ENCODE data around the gene HNRNPA3.
A peak's percentile ranks its signal among the peaks of the same experiment; 100 is the strongest.
"Not testable (repeated sequence)": the region's sequence is repeated elsewhere in the genome, so short reads cannot be mapped to it uniquely, and the experiment has no call there.

Gene HNRNPA3

DNA sequence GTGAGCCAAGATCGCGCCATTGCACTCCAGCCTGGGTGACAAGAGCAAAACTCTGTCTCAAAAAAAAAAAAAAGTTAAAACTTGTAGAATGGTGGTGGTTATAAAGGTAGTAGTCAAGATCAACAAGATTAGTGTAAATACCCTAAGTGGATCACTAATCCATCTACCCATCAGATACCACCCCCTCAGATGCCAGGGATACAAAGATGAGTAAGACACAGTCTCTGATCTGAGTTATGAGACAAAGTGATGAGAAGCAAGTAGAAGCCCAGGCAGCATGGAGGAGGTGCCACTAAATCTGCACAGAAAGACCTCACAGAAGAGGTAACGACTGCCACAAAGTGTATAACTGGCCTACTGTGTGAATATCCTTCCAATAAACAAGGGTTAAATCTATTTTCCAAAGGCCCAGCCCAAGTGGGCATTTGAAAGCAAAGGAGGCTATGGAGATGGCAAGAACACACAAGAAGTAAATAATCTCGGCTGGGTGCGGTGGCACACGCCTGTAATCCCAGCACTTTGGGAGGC lies 31.7 kb downstream of the HNRNPA3 start:
- peak overlapping the region; percentile 64 for H3K27ac ChIP-seq (ENCODE audit: low read depth, low read length)
- no peaks in the 10 kb centered on the region for H3K9me3 ChIP-seq (ENCODE audit: insufficient read depth, low read depth, low read length)
- H3K18ac ChIP-seq (ENCODE audit: low read length), result peak overlapping the region; percentile 29
- peaks cover 19 to 29% of the 10 kb centered on the region in 2 experiments for H3K4me1 ChIP-seq (ENCODE audit: control insufficient read depth in 1 of 2, insufficient read depth in 2 of 2, low read length in 2 of 2)
- H3K23ac ChIP-seq (ENCODE audit: low read length), result no peak overlapping the region
- no CpG with 5 or more reads among the region's 6 CpGs for WGBS (ENCODE audit: extremely low coverage, insufficient coverage, insufficient read length)
- H4K91ac ChIP-seq (ENCODE audit: low read depth, low read length), result peak overlapping the region; percentile 39
- H2BK120ac ChIP-seq (ENCODE audit: insufficient read depth, low read length, poor library complexity), result peak overlapping the region; percentile 20
- peaks cover 20% of the 10 kb centered on the region for H3K79me1 ChIP-seq (ENCODE audit: low read length)
- H3K36me3 ChIP-seq (ENCODE audit: control insufficient read depth in 1 of 2, insufficient read depth in 2 of 2, low read length in 2 of 2), result peaks cover 4 to 5% of the 10 kb centered on the region in 2 experiments
- no peak for DNase-seq
- peak overlapping the region; percentile 95 for H3K4ac ChIP-seq (ENCODE audit: low read depth, low read length)
- H3K4me2 ChIP-seq (ENCODE audit: low read length), result no peak overlapping the region
- H4K8ac ChIP-seq (ENCODE audit: low read depth, low read length), result peak overlapping the region; percentile 13
- H4K12ac ChIP-seq (ENCODE audit: low read depth, low read length), result no peak overlapping the region
- no peak overlapping the region for H3K9ac ChIP-seq (ENCODE audit: low read length)
- no peak overlapping the region for H2AK5ac ChIP-seq (ENCODE audit: low read length)
- peak overlapping the region; percentile 17 for H2AFZ ChIP-seq (ENCODE audit: insufficient read depth, low read length, poor library complexity)
- no peaks in the 10 kb centered on the region for H3K27me3 ChIP-seq (ENCODE audit: insufficient read depth, low read length)
- H3K79me2 ChIP-seq (ENCODE audit: control insufficient read depth, insufficient read depth, low read length, poor library complexity), result peaks cover 24% of the 10 kb centered on the region
- peak overlapping the region; percentile 8 for H3K14ac ChIP-seq (ENCODE audit: low read length)
- no peak overlapping the region for H2BK12ac ChIP-seq (ENCODE audit: low read length)
- H2BK5ac ChIP-seq (ENCODE audit: low read depth, low read length, poor library complexity), result peak overlapping the region; percentile 42
- H3K4me3 ChIP-seq (ENCODE audit: low read depth, low read length), result no peak overlapping the region

DNA sequence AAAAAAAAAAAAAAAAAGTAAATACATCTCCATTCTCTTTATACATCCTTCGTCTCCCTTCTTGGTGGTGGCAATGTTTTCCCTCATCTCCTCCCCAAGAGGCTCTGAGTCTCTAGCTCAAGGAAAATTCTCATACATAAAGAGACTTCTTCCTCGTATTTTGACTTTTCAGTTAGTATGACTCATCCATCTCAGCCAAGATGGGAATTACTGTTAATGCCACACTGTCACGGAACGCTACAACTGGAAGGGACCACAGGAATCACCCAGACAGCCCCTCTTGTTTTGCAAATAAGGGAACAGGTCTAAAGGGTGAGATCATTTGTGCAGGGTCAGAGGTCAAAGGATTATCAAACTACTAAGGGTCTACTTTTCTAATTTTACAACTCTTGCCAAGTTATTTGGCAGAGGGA lies 32.4 kb downstream of the HNRNPA3 start:
- H3K36me3 ChIP-seq (ENCODE audit: control insufficient read depth in 1 of 2, insufficient read depth in 2 of 2, low read length in 2 of 2), result peaks cover 3 to 4% of the 10 kb centered on the region in 2 experiments
- WGBS (ENCODE audit: extremely low coverage, insufficient coverage, insufficient read length), result no CpG with 5 or more reads among the region's 4 CpGs
- H3K4me1 ChIP-seq (ENCODE audit: control insufficient read depth in 1 of 2, insufficient read depth in 2 of 2, low read length in 2 of 2), result peaks cover 16 to 28% of the 10 kb centered on the region in 2 experiments
- no peak overlapping the region for H3K4me3 ChIP-seq (ENCODE audit: low read depth, low read length)
- H3K27ac ChIP-seq (ENCODE audit: low read depth, low read length), result peak overlapping the region; percentile 75
- peak in 1 of 2 donors; percentile 52 for DNase-seq
- peaks cover 20% of the 10 kb centered on the region for H3K79me1 ChIP-seq (ENCODE audit: low read length)
- H3K14ac ChIP-seq (ENCODE audit: low read length), result no peak overlapping the region
- no peak overlapping the region for H3K23ac ChIP-seq (ENCODE audit: low read length)
- H2BK5ac ChIP-seq (ENCODE audit: low read depth, low read length, poor library complexity), result no peak overlapping the region
- peak overlapping the region; percentile 37 for H3K4ac ChIP-seq (ENCODE audit: low read depth, low read length)
- H2AK5ac ChIP-seq (ENCODE audit: low read length), result no peak overlapping the region
- no peak overlapping the region for H4K8ac ChIP-seq (ENCODE audit: low read depth, low read length)
- no peak overlapping the region for H2AFZ ChIP-seq (ENCODE audit: insufficient read depth, low read length, poor library complexity)
- no peak overlapping the region for H3K18ac ChIP-seq (ENCODE audit: low read length)
- no peak overlapping the region for H4K91ac ChIP-seq (ENCODE audit: low read depth, low read length)
- H3K9ac ChIP-seq (ENCODE audit: low read length), result no peak overlapping the region
- H4K12ac ChIP-seq (ENCODE audit: low read depth, low read length), result no peak overlapping the region
- no peak overlapping the region for H2BK120ac ChIP-seq (ENCODE audit: insufficient read depth, low read length, poor library complexity)
- H3K4me2 ChIP-seq (ENCODE audit: low read length), result peak overlapping the region; percentile 7
- H3K9me3 ChIP-seq (ENCODE audit: insufficient read depth, low read depth, low read length), result no peaks in the 10 kb centered on the region
- peaks cover 20% of the 10 kb centered on the region for H3K79me2 ChIP-seq (ENCODE audit: control insufficient read depth, insufficient read depth, low read length, poor library complexity)
- H2BK12ac ChIP-seq (ENCODE audit: low read length), result no peak overlapping the region
- H3K27me3 ChIP-seq (ENCODE audit: insufficient read depth, low read length), result no peaks in the 10 kb centered on the region

DNA sequence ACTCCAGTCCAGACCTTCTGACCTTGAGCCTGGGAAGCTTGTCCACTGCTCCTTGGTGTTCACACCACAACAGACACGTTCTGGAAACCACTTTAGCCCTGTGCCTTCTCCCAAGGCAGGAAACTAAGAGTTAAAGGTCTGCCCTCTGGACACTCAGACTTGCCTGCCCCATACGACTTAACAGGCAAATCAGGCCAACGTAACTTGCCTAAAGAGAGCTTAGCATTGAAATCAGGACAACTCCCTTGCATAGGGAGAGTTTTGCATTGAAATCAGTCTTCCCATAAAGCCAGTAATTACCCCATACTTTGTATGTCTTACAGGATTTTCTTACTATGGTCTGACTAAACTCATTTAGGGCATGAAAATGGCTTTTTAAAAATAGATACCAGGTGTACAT lies 33.4 kb downstream of the HNRNPA3 start:
- no CpG with 5 or more reads among the region's 3 CpGs for WGBS (ENCODE audit: extremely low coverage, insufficient coverage, insufficient read length)
- no peak for DNase-seq
- H3K4me2 ChIP-seq (ENCODE audit: low read length), result no peak overlapping the region
- H2AFZ ChIP-seq (ENCODE audit: insufficient read depth, low read length, poor library complexity), result no peak overlapping the region
- no peaks in the 10 kb centered on the region for H3K27me3 ChIP-seq (ENCODE audit: insufficient read depth, low read length)
- no peaks in the 10 kb centered on the region for H3K9me3 ChIP-seq (ENCODE audit: insufficient read depth, low read depth, low read length)
- no peak overlapping the region for H2AK5ac ChIP-seq (ENCODE audit: low read length)
- peak overlapping the region; percentile 1 for H3K4ac ChIP-seq (ENCODE audit: low read depth, low read length)
- no peak overlapping the region for H4K8ac ChIP-seq (ENCODE audit: low read depth, low read length)
- no peak overlapping the region for H3K14ac ChIP-seq (ENCODE audit: low read length)
- H4K12ac ChIP-seq (ENCODE audit: low read depth, low read length), result no peak overlapping the region
- no peak overlapping the region for H2BK120ac ChIP-seq (ENCODE audit: insufficient read depth, low read length, poor library complexity)
- H3K79me1 ChIP-seq (ENCODE audit: low read length), result peaks cover 20% of the 10 kb centered on the region
- H3K9ac ChIP-seq (ENCODE audit: low read length), result no peak overlapping the region
- H3K4me1 ChIP-seq (ENCODE audit: control insufficient read depth in 1 of 2, insufficient read depth in 2 of 2, low read length in 2 of 2), result peaks cover 17 to 29% of the 10 kb centered on the region in 2 experiments
- no peak overlapping the region for H3K18ac ChIP-seq (ENCODE audit: low read length)
- no peak overlapping the region for H4K91ac ChIP-seq (ENCODE audit: low read depth, low read length)
- no peak overlapping the region for H2BK12ac ChIP-seq (ENCODE audit: low read length)
- peak overlapping the region; percentile 24 for H3K27ac ChIP-seq (ENCODE audit: low read depth, low read length)
- no peak overlapping the region for H3K23ac ChIP-seq (ENCODE audit: low read length)
- no peak overlapping the region for H2BK5ac ChIP-seq (ENCODE audit: low read depth, low read length, poor library complexity)
- H3K4me3 ChIP-seq (ENCODE audit: low read depth, low read length), result no peak overlapping the region
- peaks cover 20% of the 10 kb centered on the region for H3K79me2 ChIP-seq (ENCODE audit: control insufficient read depth, insufficient read depth, low read length, poor library complexity)
- peaks cover 3 to 7% of the 10 kb centered on the region in 2 experiments for H3K36me3 ChIP-seq (ENCODE audit: control insufficient read depth in 1 of 2, insufficient read depth in 2 of 2, low read length in 2 of 2)

DNA sequence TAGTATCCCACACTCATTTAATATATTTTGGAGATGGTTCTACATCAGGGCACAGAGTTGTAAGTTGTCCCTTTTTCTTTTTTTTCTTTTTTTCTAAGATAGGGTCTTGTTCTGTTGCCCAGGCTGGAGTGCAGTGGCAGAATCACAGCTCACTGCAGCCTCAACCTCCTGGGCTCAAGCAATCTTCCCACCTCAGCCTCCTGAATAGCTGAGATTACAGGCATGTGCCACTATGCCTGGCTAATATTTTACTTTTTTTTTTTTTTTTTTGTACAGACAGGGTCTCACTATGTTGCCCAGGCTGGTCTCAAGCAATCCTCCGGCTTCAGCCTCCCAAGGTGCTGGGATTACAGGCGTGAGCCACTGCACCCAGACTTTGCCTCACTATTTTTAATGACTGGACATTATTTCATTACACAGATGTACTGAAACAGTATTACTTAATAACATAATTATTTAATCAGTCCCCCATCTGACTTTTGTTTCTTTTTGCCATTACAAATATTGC lies 34.0 kb downstream of the HNRNPA3 start:
- no CpG with 5 or more reads among the region's 2 CpGs for WGBS (ENCODE audit: extremely low coverage, insufficient coverage, insufficient read length)

More for the DNA sequence above, 34.0 kb downstream of the HNRNPA3 start:
- not testable (repeated sequence) for H2AK5ac ChIP-seq (ENCODE audit: low read length); H3K9me3 ChIP-seq (ENCODE audit: insufficient read depth, low read depth, low read length); DNase-seq; H2BK120ac ChIP-seq (ENCODE audit: insufficient read depth, low read length, poor library complexity); H3K23ac ChIP-seq (ENCODE audit: low read length); H3K4me2 ChIP-seq (ENCODE audit: low read length); H3K14ac ChIP-seq (ENCODE audit: low read length); H2BK12ac ChIP-seq (ENCODE audit: low read length); H3K27ac ChIP-seq (ENCODE audit: low read depth, low read length); H3K18ac ChIP-seq (ENCODE audit: low read length); H4K12ac ChIP-seq (ENCODE audit: low read depth, low read length); H3K9ac ChIP-seq (ENCODE audit: low read length); H4K91ac ChIP-seq (ENCODE audit: low read depth, low read length); H3K36me3 ChIP-seq (ENCODE audit: control insufficient read depth in 1 of 2, insufficient read depth in 2 of 2, low read length in 2 of 2); H2AFZ ChIP-seq (ENCODE audit: insufficient read depth, low read length, poor library complexity); H2BK5ac ChIP-seq (ENCODE audit: low read depth, low read length, poor library complexity); H3K27me3 ChIP-seq (ENCODE audit: insufficient read depth, low read length); H4K8ac ChIP-seq (ENCODE audit: low read depth, low read length); H3K4me3 ChIP-seq (ENCODE audit: low read depth, low read length)
- Histone ChIP-seq H3K4ac (ENCODE audit: low read depth, low read length) (peak overlapping the region; percentile 49), H3K79me1 (ENCODE audit: low read length) (peaks cover 18% of the 10 kb centered on the region), H3K4me1 (ENCODE audit: control insufficient read depth in 1 of 2, insufficient read depth in 2 of 2, low read length in 2 of 2) (peaks cover 17 to 26% of the 10 kb centered on the region in 2 experiments), H3K79me2 (ENCODE audit: control insufficient read depth, insufficient read depth, low read length, poor library complexity) (peaks cover 22% of the 10 kb centered on the region)

All from trophoblast cell (in vitro differentiated cells and primary cell).